ENCODE results near the gene FXYD7.

- TF ChIP-seq ZSCAN20 (CRISPR knock-in tag; IDR thresholded peaks at IDR 0.05; ENCODE audit: borderline replicate concordance) = no peak
- TF ChIP-seq ZNF710 (CRISPR knock-in tag; IDR thresholded peaks at IDR 0.05; ENCODE audit: borderline replicate concordance) = no peak
- TF ChIP-seq ZNF761 (CRISPR knock-in tag; conservative IDR thresholded peaks at IDR 0.05) = no peak
- no peak for TF ChIP-seq SP4 (CRISPR knock-in tag; IDR thresholded peaks at IDR 0.05)
Observed at GRCh38 chr19:35143818-35144217, 763 bp downstream of the FXYD7 start.

Measured in HepG2 (cell line).